T-helper 2 cell treated with Interferon-gamma antibody and Interleukin-4, amounts not matched to agents 5 μg/mL and 100 μg/mL, for 36 hours (primary cell): ENCODE measurements around the gene PRKN.

Experiments
- DNase-seq: peaks from one replicate; pipeline ENCODE4 v3.0.0; 2021; ENCODE audit warnings: low spot score
- H3K27ac Mint-ChIP-seq: one replicate; pipeline ENCODE4 v1.8.0; 2021; ENCODE audit warnings: mild to moderate bottlenecking, mixed read lengths
- H3K27me3 Mint-ChIP-seq: one replicate; pipeline ENCODE4 v1.8.0; 2021; ENCODE audit warnings: low read depth, mixed read lengths
- H3K36me3 Mint-ChIP-seq: one replicate; pipeline ENCODE4 v1.8.0; 2021; ENCODE audit warnings: low read depth, mixed read lengths
- H3K4me1 Mint-ChIP-seq: one replicate; pipeline ENCODE4 v1.8.0; 2021; ENCODE audit warnings: low read depth, mixed read lengths
- H3K4me3 Mint-ChIP-seq: one replicate; pipeline ENCODE4 v1.8.0; 2022; ENCODE audit warnings: mild to moderate bottlenecking, moderate library complexity, mixed read lengths
- H3K9me3 Mint-ChIP-seq: one replicate; pipeline ENCODE4 v1.8.0; 2021; ENCODE audit warnings: mixed read lengths

PRKN gene

GRCh38 chr6:162704001-162704400 is 23.6 kb downstream of the PRKN start:
- no peaks in the 10 kb centered on the region for H3K9me3 Mint-ChIP-seq
- H3K4me3 Mint-ChIP-seq = no peak overlapping the region
- no peaks in the 10 kb centered on the region for H3K36me3 Mint-ChIP-seq
- H3K27ac Mint-ChIP-seq = no peak overlapping the region
- H3K27me3 Mint-ChIP-seq = no peaks in the 10 kb centered on the region
- no peak for DNase-seq
- no peaks in the 10 kb centered on the region for H3K4me1 Mint-ChIP-seq

GRCh38 chr6:162702446-162702845 is 25.1 kb downstream of the PRKN start:
- DNase-seq = no peak
- H3K4me1 Mint-ChIP-seq = no peaks in the 10 kb centered on the region
- no peak overlapping the region for H3K27ac Mint-ChIP-seq
- H3K36me3 Mint-ChIP-seq = no peaks in the 10 kb centered on the region
- H3K4me3 Mint-ChIP-seq = no peak overlapping the region
- H3K9me3 Mint-ChIP-seq = no peaks in the 10 kb centered on the region
- no peaks in the 10 kb centered on the region for H3K27me3 Mint-ChIP-seq

- Mint-ChIP-seq H3K36me3 (no peaks in the 10 kb centered on the region), H3K27me3 (no peaks in the 10 kb centered on the region), H3K4me3 (no peak overlapping the region), H3K4me1 (no peaks in the 10 kb centered on the region), H3K27ac (no peak overlapping the region), H3K9me3 (no peaks in the 10 kb centered on the region)
- DNase-seq = no peak
These were observed 26.0 kb downstream of the PRKN start for GRCh38 chr6:162701551-162701950.

- Mint-ChIP-seq H3K9me3 (no peaks in the 10 kb centered on the region), H3K27ac (no peak overlapping the region), H3K36me3 (no peaks in the 10 kb centered on the region), H3K4me3 (no peak overlapping the region), H3K27me3 (no peaks in the 10 kb centered on the region), H3K4me1 (no peaks in the 10 kb centered on the region)
- no peak for DNase-seq
These were observed 26.6 kb downstream of the PRKN start for GRCh38 chr6:162700966-162701365.

- H3K4me3 Mint-ChIP-seq = no peak overlapping the region
- DNase-seq = no peak
- H3K9me3 Mint-ChIP-seq = no peaks in the 10 kb centered on the region
- H3K4me1 Mint-ChIP-seq = no peaks in the 10 kb centered on the region
- no peak overlapping the region for H3K27ac Mint-ChIP-seq
- no peaks in the 10 kb centered on the region for H3K36me3 Mint-ChIP-seq
- H3K27me3 Mint-ChIP-seq = no peaks in the 10 kb centered on the region
These were observed 27.6 kb downstream of the PRKN start for GRCh38 chr6:162699961-162700360.

- DNase-seq = no peak
These were observed 29.1 kb downstream of the PRKN start for GRCh38 chr6:162698440-162698839.

GRCh38 chr6:162697872-162698403 is 29.6 kb downstream of the PRKN start:
- Mint-ChIP-seq H3K9me3 (no peaks in the 10 kb centered on the region), H3K27me3 (no peaks in the 10 kb centered on the region), H3K4me1 (no peaks in the 10 kb centered on the region), H3K27ac (no peak overlapping the region), H3K4me3 (no peak overlapping the region), H3K36me3 (no peaks in the 10 kb centered on the region)
- DNase-seq = no peak

More at GRCh38 chr6:162698440-162698839, 29.1 kb downstream of the PRKN start:
- Mint-ChIP-seq H3K27ac (no peak overlapping the region), H3K4me1 (no peaks in the 10 kb centered on the region), H3K27me3 (no peaks in the 10 kb centered on the region), H3K4me3 (no peak overlapping the region), H3K36me3 (no peaks in the 10 kb centered on the region), H3K9me3 (no peaks in the 10 kb centered on the region)

- no peaks in the 10 kb centered on the region for H3K9me3 Mint-ChIP-seq
- no peak overlapping the region for H3K4me3 Mint-ChIP-seq
- H3K4me1 Mint-ChIP-seq = no peaks in the 10 kb centered on the region
- no peak for DNase-seq
- H3K36me3 Mint-ChIP-seq = no peaks in the 10 kb centered on the region
- no peak overlapping the region for H3K27ac Mint-ChIP-seq
- no peaks in the 10 kb centered on the region for H3K27me3 Mint-ChIP-seq
These were observed 37.4 kb downstream of the PRKN start for GRCh38 chr6:162690158-162690557.

- Mint-ChIP-seq H3K4me1 (no peaks in the 10 kb centered on the region), H3K4me3 (no peak overlapping the region), H3K36me3 (no peaks in the 10 kb centered on the region), H3K27ac (no peak overlapping the region), H3K9me3 (no peaks in the 10 kb centered on the region), H3K27me3 (no peaks in the 10 kb centered on the region)
- no peak for DNase-seq
These were observed 38.7 kb downstream of the PRKN start for GRCh38 chr6:162688751-162689345.

- no peak for DNase-seq
- peaks cover 4% of the 10 kb centered on the region for H3K9me3 Mint-ChIP-seq
These were observed 42.0 kb downstream of the PRKN start for GRCh38 chr6:162685586-162685985.

GRCh38 chr6:162684961-162685360 is 42.6 kb downstream of the PRKN start:
- Mint-ChIP-seq H3K9me3 (peaks cover 4% of the 10 kb centered on the region), H3K27ac (no peak overlapping the region), H3K36me3 (no peaks in the 10 kb centered on the region), H3K4me3 (no peak overlapping the region), H3K4me1 (no peaks in the 10 kb centered on the region), H3K27me3 (no peaks in the 10 kb centered on the region)
- DNase-seq = no peak

More at GRCh38 chr6:162685586-162685985, 42.0 kb downstream of the PRKN start:
- H3K27ac Mint-ChIP-seq = no peak overlapping the region
- H3K4me1 Mint-ChIP-seq = no peaks in the 10 kb centered on the region
- no peaks in the 10 kb centered on the region for H3K36me3 Mint-ChIP-seq
- H3K27me3 Mint-ChIP-seq = no peaks in the 10 kb centered on the region
- H3K4me3 Mint-ChIP-seq = no peak overlapping the region

GRCh38 chr6:162684052-162684451 is 43.5 kb downstream of the PRKN start:
- H3K4me1 Mint-ChIP-seq = no peaks in the 10 kb centered on the region
- H3K27me3 Mint-ChIP-seq = no peaks in the 10 kb centered on the region
- H3K4me3 Mint-ChIP-seq = no peak overlapping the region
- DNase-seq = no peak
- no peaks in the 10 kb centered on the region for H3K36me3 Mint-ChIP-seq
- H3K27ac Mint-ChIP-seq = no peak overlapping the region
- H3K9me3 Mint-ChIP-seq = peaks cover 4% of the 10 kb centered on the region

GRCh38 chr6:162683135-162683534 is 44.4 kb downstream of the PRKN start:
- no peaks in the 10 kb centered on the region for H3K27me3 Mint-ChIP-seq
- no peak overlapping the region for H3K4me3 Mint-ChIP-seq
- H3K27ac Mint-ChIP-seq = no peak overlapping the region
- peaks cover 4% of the 10 kb centered on the region for H3K9me3 Mint-ChIP-seq
- no peaks in the 10 kb centered on the region for H3K36me3 Mint-ChIP-seq
- no peak for DNase-seq
- H3K4me1 Mint-ChIP-seq = no peaks in the 10 kb centered on the region

- Mint-ChIP-seq H3K27ac (no peak overlapping the region), H3K9me3 (peaks cover 4% of the 10 kb centered on the region), H3K4me3 (no peak overlapping the region), H3K27me3 (no peaks in the 10 kb centered on the region), H3K4me1 (no peaks in the 10 kb centered on the region), H3K36me3 (no peaks in the 10 kb centered on the region)
- no peak for DNase-seq
These were observed 46.1 kb downstream of the PRKN start for GRCh38 chr6:162681447-162681846.

GRCh38 chr6:162680871-162681270 is 46.7 kb downstream of the PRKN start:
- Mint-ChIP-seq H3K27ac (no peak overlapping the region), H3K9me3 (peaks cover 4% of the 10 kb centered on the region), H3K4me1 (no peaks in the 10 kb centered on the region), H3K27me3 (no peaks in the 10 kb centered on the region), H3K36me3 (no peaks in the 10 kb centered on the region), H3K4me3 (no peak overlapping the region)
- no peak for DNase-seq
